GM12873 (cell line): ENCODE data around the gene PIEZO1.

Experiments used
- CTCF ChIP-seq: IDR thresholded peaks from 2 replicates; pipeline ENCODE4 v1.5.1; 2012; ENCODE audit warnings: low read depth, mild to moderate bottlenecking, moderate library complexity, low read length, control low read depth; ENCODE audit not compliant: insufficient read depth; ENCODE audit errors: missing control alignments

The PIEZO1 gene

GRCh38 chr16:88806491-88807111 is 21.6 kb upstream of the PIEZO1 start:
- TF ChIP-seq CTCF: no peak

- no peak for TF ChIP-seq CTCF
Observed at GRCh38 chr16:88805887-88806393, 20.9 kb upstream of the PIEZO1 start.

- no peak for TF ChIP-seq CTCF
Observed at GRCh38 chr16:88805340-88805715, 20.3 kb upstream of the PIEZO1 start.

- TF ChIP-seq CTCF: no peak
Observed at GRCh38 chr16:88804552-88805339, 19.7 kb upstream of the PIEZO1 start.

GRCh38 chr16:88804173-88804551 is 19.1 kb upstream of the PIEZO1 start:
- no peak for TF ChIP-seq CTCF

- no peak for TF ChIP-seq CTCF
Observed at GRCh38 chr16:88803264-88803987, 18.4 kb upstream of the PIEZO1 start, which contains the start of gene CDT1. Gene CDT1 (plus strand): TSS chr16:88803789. CDS start chr16:88803832, 43 bp downstream.

GRCh38 chr16:88800277-88800592 is 15.2 kb upstream of the PIEZO1 start:
- TF ChIP-seq CTCF: no peak
